ENCODE measurements around the gene PGAM1.

PGAM1 gene

DNA sequence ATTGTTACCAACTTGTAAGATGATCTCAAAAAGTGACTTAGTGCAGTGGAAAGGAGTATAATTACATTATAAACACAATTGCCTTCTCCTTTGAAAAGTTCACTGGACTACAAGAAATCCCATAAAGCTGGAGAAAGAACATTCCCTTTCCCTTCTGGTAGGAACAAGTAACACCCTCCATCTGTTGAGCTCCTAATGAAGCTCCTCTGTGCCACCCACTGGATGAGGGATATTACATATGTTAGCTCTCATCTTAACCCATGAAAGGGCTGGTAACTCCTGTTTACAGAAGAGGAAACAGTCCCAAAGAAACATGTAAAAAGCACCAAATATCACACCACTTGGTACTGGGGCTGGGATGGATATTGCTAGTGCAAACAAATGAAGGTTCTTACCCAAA is 8.1 kb downstream of the PGAM1 start:
- H3K36me3 Mint-ChIP-seq, result peaks cover 30% of the 10 kb centered on the region
- no peaks in the 10 kb centered on the region for H3K27me3 Mint-ChIP-seq
- H3K9me3 Mint-ChIP-seq, result no peaks in the 10 kb centered on the region
- no peak overlapping the region for H3K4me3 Mint-ChIP-seq
- H3K27ac Mint-ChIP-seq, result no peak overlapping the region
- ATAC-seq, result no peak
- H3K4me1 Mint-ChIP-seq, result peaks cover 4% of the 10 kb centered on the region

DNA sequence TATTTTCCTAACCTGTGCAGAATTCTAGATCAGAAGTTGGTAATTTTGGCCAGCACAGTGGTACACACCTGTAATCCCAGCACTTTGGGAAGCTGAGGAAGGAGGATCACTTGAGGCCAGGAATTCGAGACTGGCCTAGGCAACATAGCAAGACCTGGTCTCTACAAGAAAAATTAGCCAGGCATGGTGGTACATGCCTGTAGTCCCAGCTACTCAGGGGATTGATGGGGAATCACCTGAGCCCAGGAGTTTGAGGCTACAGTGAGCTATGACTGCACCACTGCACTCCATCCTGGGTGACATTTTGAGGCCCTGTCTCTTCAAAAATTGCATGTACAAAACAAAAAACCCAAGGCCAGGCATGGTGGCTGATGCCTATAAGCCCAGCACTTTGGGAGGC is 8.6 kb downstream of the PGAM1 start:
- H3K4me3 Mint-ChIP-seq, result no peak overlapping the region
- ATAC-seq, result no peak

DNA sequence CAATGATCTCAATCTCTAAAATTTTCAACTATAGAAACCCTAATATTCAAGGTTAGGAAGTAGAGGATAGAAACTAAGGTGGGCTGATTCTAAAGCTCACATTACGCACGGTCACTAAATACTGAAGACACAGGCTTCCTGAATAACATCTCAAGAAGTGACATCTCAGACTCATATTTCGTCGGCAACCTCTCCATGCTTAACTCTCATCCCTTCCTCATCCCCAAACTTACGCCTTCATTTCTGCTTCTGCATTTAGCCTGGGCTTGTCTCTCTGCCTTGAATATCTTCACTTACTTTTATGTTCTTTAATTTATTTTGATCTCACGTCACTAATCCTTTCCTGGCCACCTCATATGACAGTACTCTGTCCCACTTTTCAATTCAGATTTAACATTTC is 9.2 kb downstream of the PGAM1 start:
- Mint-ChIP-seq H3K9me3 (no peaks in the 10 kb centered on the region), H3K4me3 (no peak overlapping the region), H3K27me3 (no peaks in the 10 kb centered on the region), H3K4me1 (no peaks in the 10 kb centered on the region), H3K36me3 (peaks cover 30% of the 10 kb centered on the region), H3K27ac (no peak overlapping the region)
- no peak for ATAC-seq

More for the DNA sequence above, 8.6 kb downstream of the PGAM1 start:
- Mint-ChIP-seq H3K36me3 (peaks cover 30% of the 10 kb centered on the region), H3K27me3 (no peaks in the 10 kb centered on the region), H3K9me3 (no peaks in the 10 kb centered on the region), H3K27ac (no peak overlapping the region), H3K4me1 (no peaks in the 10 kb centered on the region)

DNA sequence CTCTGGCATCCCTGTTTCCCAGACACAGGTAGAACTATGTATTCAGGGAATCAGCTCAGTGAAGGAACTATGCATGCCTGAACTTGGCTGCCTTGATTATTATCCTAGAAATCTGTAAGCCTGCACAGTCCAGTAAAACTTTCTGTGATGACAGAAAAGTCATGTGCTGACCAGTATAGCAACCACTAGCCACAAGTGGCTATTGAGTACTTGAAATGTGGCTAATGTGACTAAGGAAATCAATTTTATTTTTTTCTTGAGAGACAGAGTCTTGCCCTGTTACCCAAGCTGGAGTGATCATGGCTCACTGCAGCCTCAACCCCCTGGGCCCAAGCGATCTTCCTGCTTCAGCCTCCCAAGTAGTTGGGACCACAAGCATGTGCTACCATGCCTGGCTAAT is 16.3 kb downstream of the PGAM1 start:
- H3K4me3 Mint-ChIP-seq, result no peak overlapping the region
- no peaks in the 10 kb centered on the region for H3K27me3 Mint-ChIP-seq
- no peak for ATAC-seq
- peaks cover 29% of the 10 kb centered on the region for H3K4me1 Mint-ChIP-seq
- H3K36me3 Mint-ChIP-seq, result peaks cover 13% of the 10 kb centered on the region
- no peaks in the 10 kb centered on the region for H3K9me3 Mint-ChIP-seq
- no peak overlapping the region for H3K27ac Mint-ChIP-seq

DNA sequence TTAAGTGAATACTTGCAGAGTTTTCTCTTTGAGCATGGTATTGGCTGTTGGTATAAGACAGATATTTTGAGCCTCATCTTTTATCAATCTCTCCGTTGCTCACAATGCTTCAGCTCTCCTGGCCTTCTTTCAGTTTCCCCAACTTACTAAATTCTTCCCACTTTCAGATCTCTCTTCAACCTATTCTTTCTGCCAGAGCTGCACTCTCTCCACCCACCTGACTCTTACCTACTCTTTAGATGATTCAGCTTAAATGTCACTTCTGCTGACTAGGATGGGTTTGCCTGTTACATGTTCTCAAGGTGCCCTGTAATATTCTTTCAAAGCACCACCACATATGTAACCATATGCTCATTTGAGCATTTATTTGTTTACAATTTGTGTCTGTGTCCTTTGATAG is 18.2 kb downstream of the PGAM1 start:
- Mint-ChIP-seq H3K27me3 (no peaks in the 10 kb centered on the region), H3K4me1 (peaks cover 48% of the 10 kb centered on the region), H3K4me3 (peak overlapping the region; percentile 93), H3K36me3 (peaks cover 13% of the 10 kb centered on the region), H3K27ac (peak overlapping the region; percentile 84), H3K9me3 (no peaks in the 10 kb centered on the region)
- no peak for ATAC-seq

DNA sequence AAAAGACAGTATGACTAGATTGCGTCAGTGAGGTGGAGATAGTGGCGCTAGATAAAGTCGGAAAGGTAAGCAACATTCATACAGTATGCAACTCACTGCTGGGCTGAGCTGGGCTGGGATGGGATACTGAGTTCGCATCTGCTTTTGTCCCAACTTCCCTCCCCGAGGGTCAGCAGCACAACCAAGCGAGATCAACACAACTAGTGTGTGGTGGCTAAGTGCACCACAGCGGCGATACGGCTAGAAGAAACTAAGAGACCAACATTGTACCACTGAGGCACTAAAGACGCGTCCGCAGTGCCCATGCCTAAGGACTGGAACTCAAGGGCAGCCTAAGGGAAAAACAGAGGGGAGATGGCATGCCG is 19.3 kb downstream of the PGAM1 start:
- H3K9me3 Mint-ChIP-seq, result no peaks in the 10 kb centered on the region
- H3K4me3 Mint-ChIP-seq, result peak overlapping the region; percentile 93
- no peaks in the 10 kb centered on the region for H3K27me3 Mint-ChIP-seq
- H3K27ac Mint-ChIP-seq, result peak overlapping the region; percentile 84
- H3K4me1 Mint-ChIP-seq, result peaks cover 50% of the 10 kb centered on the region
- no peak for ATAC-seq
- H3K36me3 Mint-ChIP-seq, result peaks cover 14% of the 10 kb centered on the region

DNA sequence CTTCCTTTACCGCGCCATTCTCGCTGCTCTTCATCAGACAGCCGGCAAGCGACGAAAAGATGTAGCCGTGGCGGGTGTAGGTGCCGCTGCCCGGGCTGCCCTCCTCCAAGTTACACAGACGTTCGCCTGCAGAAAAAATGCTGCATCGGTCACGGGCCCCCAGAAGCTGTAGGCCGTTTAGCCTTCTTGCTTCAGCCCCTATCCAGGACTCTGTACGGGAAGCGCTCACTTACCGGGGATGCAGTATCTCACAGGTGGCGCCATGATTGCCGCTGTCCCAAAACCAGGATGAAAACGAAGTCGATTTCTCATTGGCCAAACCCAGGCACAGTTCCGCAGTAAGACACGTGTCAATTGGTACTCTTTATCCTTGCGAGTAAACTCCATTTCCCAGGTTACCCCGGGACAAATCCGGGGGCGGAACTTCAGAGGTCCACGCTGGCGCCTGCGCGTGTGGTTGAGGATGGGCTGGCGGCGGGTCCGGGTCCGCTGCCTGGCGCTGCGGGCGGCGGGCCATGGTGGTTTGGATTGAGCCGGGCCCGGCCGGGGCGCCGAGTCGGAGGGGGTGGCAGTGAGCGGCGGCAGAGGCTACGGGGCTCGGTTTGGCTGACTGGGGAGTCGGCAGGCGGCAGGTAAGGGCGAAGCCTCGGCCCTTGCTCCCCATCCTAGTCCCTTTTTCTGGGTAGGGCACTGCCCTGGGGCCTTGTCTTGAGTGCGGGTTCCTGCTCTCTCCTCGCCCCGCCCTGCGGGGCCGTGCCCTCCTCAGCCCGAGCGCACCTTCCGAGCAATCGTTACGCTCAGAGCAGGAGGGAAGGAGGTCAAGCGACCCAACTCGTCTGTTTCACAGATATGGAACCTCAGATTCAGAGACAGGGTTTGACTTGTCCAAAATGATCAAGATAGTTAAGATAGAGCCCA is 20.0 kb downstream of the PGAM1 start, which contains the start of the genes EXOSC1 and ZDHHC16:
Gene EXOSC1, minus strand, starts transcription at position 285 of the 918 bp plus-strand sequence. Its CDS starts 21 bp downstream, at position 264.
Gene ZDHHC16, plus strand, starts transcription at position 454 of the 918 bp plus-strand sequence. CDS start 5,501 bp downstream, outside the sequence.
- Mint-ChIP-seq H3K36me3 (peaks cover 15% of the 10 kb centered on the region), H3K4me3 (peak within 1 kb of the TSS; percentile 93), H3K27me3 (no peaks in the 10 kb centered on the region), H3K4me1 (peaks cover 57% of the 10 kb centered on the region), H3K27ac (peak within 1 kb of the TSS; percentile 84), H3K9me3 (no peaks in the 10 kb centered on the region)
- peak; percentile 99 for ATAC-seq

DNA sequence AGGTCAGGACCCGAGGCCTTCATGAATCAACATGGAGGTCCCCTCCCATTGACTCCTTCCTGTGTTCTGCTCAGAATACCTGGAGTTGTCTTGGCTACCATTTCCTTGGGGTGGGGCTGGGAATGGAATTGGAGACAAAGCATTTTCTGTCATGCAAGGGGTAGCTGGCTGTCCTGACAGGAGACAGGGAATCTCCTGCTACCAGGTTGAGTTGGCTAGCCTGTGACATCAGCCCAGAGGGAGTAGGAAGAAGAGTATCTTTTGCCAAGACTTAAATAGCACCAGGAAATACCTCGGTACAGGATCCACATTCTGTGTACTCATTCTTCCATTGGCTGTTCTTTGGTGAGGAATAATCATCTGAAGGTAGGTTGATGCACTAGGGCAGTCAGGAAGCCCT is 24.8 kb downstream of the PGAM1 start:
- Mint-ChIP-seq H3K27me3 (no peaks in the 10 kb centered on the region), H3K36me3 (peaks cover 20% of the 10 kb centered on the region), H3K4me3 (no peak overlapping the region), H3K4me1 (peaks cover 49% of the 10 kb centered on the region), H3K27ac (no peak overlapping the region), H3K9me3 (no peaks in the 10 kb centered on the region)
- ATAC-seq, result no peak

DNA sequence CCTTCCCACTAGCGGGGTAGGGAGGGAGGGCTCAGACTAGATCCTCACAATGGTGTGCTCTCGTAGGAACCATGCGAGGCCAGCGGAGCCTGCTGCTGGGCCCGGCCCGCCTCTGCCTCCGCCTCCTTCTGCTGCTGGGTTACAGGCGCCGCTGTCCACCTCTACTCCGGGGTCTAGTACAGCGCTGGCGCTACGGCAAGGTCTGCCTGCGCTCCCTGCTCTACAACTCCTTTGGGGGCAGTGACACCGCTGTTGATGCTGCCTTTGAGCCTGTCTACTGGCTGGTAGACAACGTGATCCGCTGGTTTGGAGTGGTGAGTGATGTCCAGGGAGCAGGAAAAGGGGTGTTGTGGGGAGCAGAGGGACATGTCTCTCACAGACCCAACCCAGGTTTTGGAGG is 25.6 kb downstream of the PGAM1 start:
- Mint-ChIP-seq H3K27me3 (no peaks in the 10 kb centered on the region), H3K4me3 (no peak overlapping the region), H3K27ac (no peak overlapping the region), H3K36me3 (peaks cover 20% of the 10 kb centered on the region), H3K9me3 (no peaks in the 10 kb centered on the region), H3K4me1 (peaks cover 43% of the 10 kb centered on the region)
- ATAC-seq, result no peak

DNA sequence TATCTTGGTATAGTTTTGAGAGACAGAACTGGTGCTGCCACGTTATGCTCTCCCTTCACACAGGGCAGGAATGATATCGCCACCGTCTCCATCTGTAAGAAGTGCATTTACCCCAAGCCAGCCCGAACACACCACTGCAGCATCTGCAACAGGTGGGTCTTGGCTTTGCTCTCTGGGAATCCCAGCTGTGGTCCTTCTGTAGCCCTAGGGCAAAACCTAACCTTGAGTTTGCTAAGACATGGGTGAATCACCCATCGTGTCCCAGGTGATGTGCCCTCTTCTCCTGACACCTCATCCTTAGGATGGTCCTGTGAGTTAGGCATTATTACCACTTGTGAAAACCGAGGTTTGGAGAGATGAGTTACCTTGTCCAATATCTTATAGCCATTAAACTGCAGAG is 26.4 kb downstream of the PGAM1 start:
- Mint-ChIP-seq H3K4me3 (no peak overlapping the region), H3K9me3 (no peaks in the 10 kb centered on the region), H3K27ac (no peak overlapping the region), H3K36me3 (peaks cover 20% of the 10 kb centered on the region), H3K27me3 (no peaks in the 10 kb centered on the region), H3K4me1 (peaks cover 36% of the 10 kb centered on the region)
- no peak for ATAC-seq

DNA sequence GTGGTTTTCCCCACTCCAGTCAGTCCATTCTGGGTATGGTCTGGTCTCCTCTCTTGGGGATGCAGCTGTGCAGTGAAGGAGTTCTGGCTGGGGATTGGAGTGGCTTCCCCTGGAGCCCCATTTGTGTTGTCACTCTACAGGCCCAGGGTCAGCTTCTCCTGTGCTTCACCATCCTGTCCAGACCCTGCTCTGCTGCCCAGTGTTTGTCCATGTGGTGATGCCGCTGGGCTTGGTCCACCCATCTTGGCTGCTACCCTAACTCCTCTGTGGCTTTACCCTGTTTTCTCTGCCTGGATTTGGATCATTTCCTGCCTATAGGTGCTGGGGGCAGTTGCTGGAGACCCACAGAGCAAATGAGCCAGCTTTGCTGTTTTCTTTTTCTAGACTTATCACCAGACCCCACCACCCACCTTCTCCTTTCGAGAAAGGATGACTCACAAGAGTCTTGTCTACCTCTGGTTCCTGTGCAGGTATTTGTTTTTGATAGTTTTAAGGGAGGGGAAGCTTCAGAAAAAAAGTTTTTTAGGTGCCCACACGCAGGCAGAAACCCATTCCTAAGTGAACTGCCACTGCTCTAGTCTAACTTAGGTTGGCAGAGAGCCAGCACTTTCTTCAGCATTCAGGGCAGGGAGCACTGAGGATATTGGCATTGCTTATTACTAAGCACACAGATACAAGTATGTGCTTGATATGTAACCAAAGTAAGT is 28.5 kb downstream of the PGAM1 start:
- Mint-ChIP-seq H3K27ac (peak overlapping the region; percentile 42), H3K27me3 (no peaks in the 10 kb centered on the region), H3K9me3 (no peaks in the 10 kb centered on the region), H3K4me1 (peaks cover 18% of the 10 kb centered on the region), H3K4me3 (no peak overlapping the region), H3K36me3 (peaks cover 36% of the 10 kb centered on the region)
- ATAC-seq, result no peak

DNA sequence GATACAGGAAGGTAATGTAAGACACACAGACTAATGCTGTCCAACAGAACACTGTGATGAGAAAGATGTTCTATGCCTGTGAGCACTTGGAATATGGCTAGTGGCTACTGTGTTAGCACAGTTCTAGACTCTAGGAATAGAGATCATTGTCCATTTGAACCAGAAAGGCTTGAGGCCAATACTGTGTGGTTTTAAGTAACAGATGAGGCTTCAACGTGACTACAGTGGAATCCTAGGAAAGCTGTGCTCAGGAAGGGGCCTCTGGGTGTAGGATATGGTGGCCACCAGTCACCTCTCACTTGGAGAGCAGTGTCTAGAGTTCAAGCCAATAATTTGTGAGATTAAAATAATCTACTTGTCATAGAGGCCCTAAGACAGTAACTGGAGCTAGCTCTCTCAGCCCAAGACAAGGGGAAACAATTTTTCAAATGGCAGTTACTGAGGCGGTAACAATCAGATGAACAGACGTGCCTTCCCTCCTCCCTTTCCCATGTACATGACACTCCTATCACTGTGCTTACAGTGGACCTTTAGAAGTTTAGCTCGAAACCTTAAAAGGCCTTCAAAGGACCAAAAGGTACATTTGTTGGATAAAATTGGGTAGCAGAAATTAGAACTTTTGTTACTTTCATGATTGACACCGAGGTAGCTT is 30.2 kb downstream of the PGAM1 start:
- H3K4me3 Mint-ChIP-seq, result no peak overlapping the region

DNA sequence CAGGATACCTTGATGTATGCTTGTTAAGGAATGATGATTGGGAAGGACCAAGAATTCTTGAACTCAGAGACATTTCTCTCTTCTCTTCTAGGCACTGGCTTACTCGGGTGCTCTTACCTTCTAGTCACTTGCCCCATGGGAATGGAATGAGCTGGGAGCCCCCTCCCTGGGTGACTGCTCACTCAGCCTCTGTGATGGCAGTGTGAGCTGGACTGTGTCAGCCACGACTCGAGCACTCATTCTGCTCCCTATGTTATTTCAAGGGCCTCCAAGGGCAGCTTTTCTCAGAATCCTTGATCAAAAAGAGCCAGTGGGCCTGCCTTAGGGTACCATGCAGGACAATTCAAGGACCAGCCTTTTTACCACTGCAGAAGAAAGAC is 30.7 kb downstream of the PGAM1 start:
- Mint-ChIP-seq H3K4me1 (peaks cover 8% of the 10 kb centered on the region), H3K4me3 (no peak overlapping the region), H3K27ac (no peak overlapping the region), H3K9me3 (no peaks in the 10 kb centered on the region), H3K27me3 (no peaks in the 10 kb centered on the region), H3K36me3 (peaks cover 49% of the 10 kb centered on the region)
- ATAC-seq, result no peak

More for the DNA sequence above, 30.2 kb downstream of the PGAM1 start:
- Mint-ChIP-seq H3K9me3 (no peaks in the 10 kb centered on the region), H3K27me3 (no peaks in the 10 kb centered on the region), H3K4me1 (peaks cover 8% of the 10 kb centered on the region), H3K36me3 (peaks cover 44% of the 10 kb centered on the region), H3K27ac (no peak overlapping the region)
- no peak for ATAC-seq

DNA sequence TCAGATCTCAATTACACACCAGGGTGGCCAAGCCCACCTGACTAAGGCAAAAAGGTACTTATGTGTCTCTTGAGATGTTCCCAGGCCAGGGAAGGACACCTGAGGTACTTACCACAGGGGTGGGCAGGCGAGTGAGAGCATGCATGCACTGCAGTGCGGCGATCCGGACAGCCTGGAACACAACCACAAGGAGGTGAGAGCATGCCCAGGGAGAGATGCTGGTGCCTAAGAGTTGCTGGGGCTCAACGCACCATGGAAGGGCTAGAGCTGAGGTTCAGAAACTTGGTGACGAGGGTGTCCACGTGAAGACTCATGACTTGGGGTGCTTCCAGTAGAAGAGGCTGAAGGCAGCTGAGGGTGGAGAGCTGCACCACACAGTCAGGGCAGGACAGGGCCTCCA is 33.1 kb downstream of the PGAM1 start:
- H3K9me3 Mint-ChIP-seq, result no peaks in the 10 kb centered on the region
- peak overlapping the region; percentile 42 for H3K27ac Mint-ChIP-seq
- no peak for ATAC-seq
- H3K36me3 Mint-ChIP-seq, result peaks cover 49% of the 10 kb centered on the region
- H3K27me3 Mint-ChIP-seq, result no peaks in the 10 kb centered on the region
- no peak overlapping the region for H3K4me3 Mint-ChIP-seq
- H3K4me1 Mint-ChIP-seq, result peaks cover 3% of the 10 kb centered on the region

DNA sequence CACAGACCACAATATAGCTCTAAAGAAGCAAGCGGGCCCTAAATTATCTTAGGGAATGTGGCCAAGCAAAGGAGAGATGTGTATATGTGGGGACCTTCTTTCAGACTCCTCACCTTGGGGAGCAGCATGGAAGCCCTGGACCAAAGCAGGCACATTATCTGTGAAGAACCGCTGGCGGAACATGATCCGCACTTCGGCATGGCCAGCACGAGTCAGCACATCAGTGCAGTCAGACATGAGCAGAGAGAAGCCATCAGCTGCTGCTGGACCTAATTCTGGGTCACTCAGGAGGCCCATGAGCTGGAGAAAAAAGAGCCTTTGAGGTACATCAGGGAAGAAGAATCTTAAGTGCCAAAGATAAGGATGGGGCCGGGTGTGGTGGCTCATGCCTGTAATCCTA is 33.9 kb downstream of the PGAM1 start:
- no peak for ATAC-seq
- Mint-ChIP-seq H3K36me3 (peaks cover 53% of the 10 kb centered on the region), H3K27me3 (no peaks in the 10 kb centered on the region), H3K9me3 (no peaks in the 10 kb centered on the region), H3K4me3 (no peak overlapping the region), H3K27ac (no peak overlapping the region), H3K4me1 (no peaks in the 10 kb centered on the region)

Data from stimulated activated memory B cell treated with anti-CD40 and anti-IgM and Interleukin-4, amounts not matched to agents 10 μg/mL and 1 μg/mL and 100 μg/mL, for 72 hours (primary cell).